ENCODE results near the gene ANKS1B.
A peak's percentile ranks its signal among the peaks of the same experiment; 100 is the strongest.

ANKS1B gene

GRCh38 chr12:99966429-99966828 lies 18.3 kb downstream of the ANKS1B start:
- no peak for TF ChIP-seq CTCF (IDR thresholded peaks at IDR 0.05; ENCODE audit: control insufficient read depth, extremely low read depth, insufficient read depth)
- no peak overlapping the region for H3K4me3 ChIP-seq (ENCODE audit: low read depth, low read length)
- no peak for DNase-seq (ENCODE audit: low read depth)

- TF ChIP-seq CTCF (IDR thresholded peaks at IDR 0.05; ENCODE audit: control insufficient read depth, extremely low read depth, insufficient read depth): no peak
- no peak for DNase-seq (ENCODE audit: low read depth)
- H3K4me3 ChIP-seq (ENCODE audit: low read depth, low read length): peak overlapping the region; percentile 21; the same call in 1 of the 2 replicates
Measured at GRCh38 chr12:99960311-99960710, 24.4 kb downstream of the ANKS1B start.

GRCh38 chr12:99959549-99960170 lies 25.1 kb downstream of the ANKS1B start:
- DNase-seq (ENCODE audit: low read depth): peak; percentile 71
- TF ChIP-seq CTCF (IDR thresholded peaks at IDR 0.05; ENCODE audit: control insufficient read depth, extremely low read depth, insufficient read depth): no peak
- H3K4me3 ChIP-seq (ENCODE audit: low read depth, low read length): peak overlapping the region; percentile 21; the same call in 1 of the 2 replicates

GRCh38 chr12:99957866-99958466 lies 26.8 kb downstream of the ANKS1B start:
- no peak overlapping the region for H3K4me3 ChIP-seq (ENCODE audit: low read depth, low read length)
- peak; percentile 50 for DNase-seq (ENCODE audit: low read depth)
- TF ChIP-seq CTCF (IDR thresholded peaks at IDR 0.05; ENCODE audit: control insufficient read depth, extremely low read depth, insufficient read depth): no peak

- TF ChIP-seq CTCF (IDR thresholded peaks at IDR 0.05; ENCODE audit: control insufficient read depth, extremely low read depth, insufficient read depth): no peak
- H3K4me3 ChIP-seq (ENCODE audit: low read depth, low read length): no peak overlapping the region
- no peak for DNase-seq (ENCODE audit: low read depth)
Measured at GRCh38 chr12:99954724-99955123, 30.0 kb downstream of the ANKS1B start.

GRCh38 chr12:99948370-99948769 lies 36.4 kb downstream of the ANKS1B start:
- no peak for TF ChIP-seq CTCF (IDR thresholded peaks at IDR 0.05; ENCODE audit: control insufficient read depth, extremely low read depth, insufficient read depth)
- H3K4me3 ChIP-seq (ENCODE audit: low read depth, low read length): no peak overlapping the region
- no peak for DNase-seq (ENCODE audit: low read depth)

GRCh38 chr12:99946131-99946530 lies 38.6 kb downstream of the ANKS1B start:
- DNase-seq (ENCODE audit: low read depth): no peak
- TF ChIP-seq CTCF (IDR thresholded peaks at IDR 0.05; ENCODE audit: control insufficient read depth, extremely low read depth, insufficient read depth): no peak
- H3K4me3 ChIP-seq (ENCODE audit: low read depth, low read length): no peak overlapping the region
